ENCODE results near the gene RSPRY1.

The RSPRY1 gene

GRCh38 chr16:57257455-57258070 is 71.4 kb downstream of the RSPRY1 start:
- no peak for TF ChIP-seq CTCF (IDR thresholded peaks at IDR 0.05; ENCODE audit: extremely low read depth, insufficient read depth, missing control alignments)
- in situ Hi-C loops (cut with MboI; ENCODE audit: low pct_unique_long_range_greater_than_20kb, low sequenced_read_pairs, unreplicated experiment) = no loop called here
- no peak for DNase-seq (ENCODE audit: low spot score)

- in situ Hi-C loops (cut with MboI; ENCODE audit: low pct_unique_long_range_greater_than_20kb, low sequenced_read_pairs, unreplicated experiment) = no loop called here
- TF ChIP-seq CTCF (IDR thresholded peaks at IDR 0.05; ENCODE audit: extremely low read depth, insufficient read depth, missing control alignments) = no peak
- no peak for DNase-seq (ENCODE audit: low spot score)
Measured at GRCh38 chr16:57258226-57258909, 72.2 kb downstream of the RSPRY1 start.

GRCh38 chr16:57258910-57259475 is 72.9 kb downstream of the RSPRY1 start:
- no peak for DNase-seq (ENCODE audit: low spot score)
- TF ChIP-seq CTCF (IDR thresholded peaks at IDR 0.05; ENCODE audit: extremely low read depth, insufficient read depth, missing control alignments) = no peak
- in situ Hi-C loops (cut with MboI; ENCODE audit: low pct_unique_long_range_greater_than_20kb, low sequenced_read_pairs, unreplicated experiment) = no loop called here

- in situ Hi-C loops (cut with MboI; ENCODE audit: low pct_unique_long_range_greater_than_20kb, low sequenced_read_pairs, unreplicated experiment) = no loop called here
- no peak for TF ChIP-seq CTCF (IDR thresholded peaks at IDR 0.05; ENCODE audit: extremely low read depth, insufficient read depth, missing control alignments)
- peak; percentile 62 for DNase-seq (ENCODE audit: low spot score)
Measured at GRCh38 chr16:57260294-57260929, 74.3 kb downstream of the RSPRY1 start.

GRCh38 chr16:57261806-57262205 is 75.7 kb downstream of the RSPRY1 start:
- DNase-seq (ENCODE audit: low spot score) = no peak
- in situ Hi-C loops (cut with MboI; ENCODE audit: low pct_unique_long_range_greater_than_20kb, low sequenced_read_pairs, unreplicated experiment) = no loop called here
- TF ChIP-seq CTCF (IDR thresholded peaks at IDR 0.05; ENCODE audit: extremely low read depth, insufficient read depth, missing control alignments) = no peak

GRCh38 chr16:57262841-57263540 is 76.9 kb downstream of the RSPRY1 start:
- TF ChIP-seq CTCF (IDR thresholded peaks at IDR 0.05; ENCODE audit: extremely low read depth, insufficient read depth, missing control alignments) = no peak
- in situ Hi-C loops (cut with MboI; ENCODE audit: low pct_unique_long_range_greater_than_20kb, low sequenced_read_pairs, unreplicated experiment) = no loop called here
- no peak for DNase-seq (ENCODE audit: low spot score)
